ENCODE measurements around the gene TMEM184A.

TMEM184A gene

GRCh38 chr7:1539882-1540775 is 15.9 kb downstream of the TMEM184A start:
- Histone ChIP-seq H3K9me3 (ENCODE audit: insufficient read depth, low read depth, low read length) (no peaks in the 10 kb centered on the region), H3K27me3 (ENCODE audit: insufficient read depth, low read length) (no peaks in the 10 kb centered on the region), H3K9ac (ENCODE audit: low read depth, low read length) (no peak overlapping the region), H3K27ac (ENCODE audit: low read length) (no peak overlapping the region), H3K4me3 (ENCODE audit: low read length) (no peak overlapping the region), H3K36me3 (ENCODE audit: insufficient read depth, low read depth, low read length) (no peaks in the 10 kb centered on the region), H3K4me1 (ENCODE audit: insufficient read depth, low read length) (peaks cover 14% of the 10 kb centered on the region)

DNA sequence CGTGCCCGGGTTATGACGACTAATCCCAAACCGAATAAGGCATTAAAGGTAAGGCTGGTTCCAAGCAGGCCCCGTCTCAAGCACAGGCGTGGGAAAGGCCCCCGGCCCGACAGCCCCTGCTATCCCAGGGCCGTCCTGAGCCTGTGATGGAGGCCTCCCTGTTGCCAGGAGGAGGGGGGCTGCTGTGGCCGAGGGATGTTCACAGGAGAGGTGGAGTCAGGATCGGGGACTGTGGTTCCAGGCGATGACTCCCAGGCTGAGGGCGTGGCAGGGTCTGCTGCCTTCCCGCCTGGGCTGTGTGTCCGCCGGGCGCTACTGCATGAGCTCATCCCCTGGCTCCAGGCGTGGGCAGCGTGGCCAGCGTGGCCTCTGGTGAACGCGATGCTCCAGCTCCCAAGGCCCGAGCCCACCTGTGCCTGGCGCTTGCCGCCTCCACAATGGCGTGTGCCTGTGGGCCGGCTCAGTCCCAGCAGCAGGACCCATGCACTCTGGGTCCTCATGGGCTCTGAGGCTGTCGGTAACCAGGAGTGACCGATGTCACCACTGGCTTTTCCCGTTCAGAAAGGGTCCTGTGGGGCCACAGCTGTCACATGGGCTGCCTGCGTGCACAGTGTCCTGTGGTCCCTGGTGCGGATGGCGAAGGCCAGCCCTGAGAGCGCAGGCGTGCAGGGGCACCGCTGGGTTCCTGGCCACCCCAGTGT is 16.7 kb downstream of the TMEM184A start:
- H3K27me3 ChIP-seq (ENCODE audit: insufficient read depth, low read length): no peaks in the 10 kb centered on the region
- H3K9ac ChIP-seq (ENCODE audit: low read depth, low read length): no peak overlapping the region
- no peaks in the 10 kb centered on the region for H3K9me3 ChIP-seq (ENCODE audit: insufficient read depth, low read depth, low read length)
- H3K27ac ChIP-seq (ENCODE audit: low read length): no peak overlapping the region
- H3K4me1 ChIP-seq (ENCODE audit: insufficient read depth, low read length): peaks cover 14% of the 10 kb centered on the region
- no peaks in the 10 kb centered on the region for H3K36me3 ChIP-seq (ENCODE audit: insufficient read depth, low read depth, low read length)
- H3K4me3 ChIP-seq (ENCODE audit: low read length): no peak overlapping the region

DNA sequence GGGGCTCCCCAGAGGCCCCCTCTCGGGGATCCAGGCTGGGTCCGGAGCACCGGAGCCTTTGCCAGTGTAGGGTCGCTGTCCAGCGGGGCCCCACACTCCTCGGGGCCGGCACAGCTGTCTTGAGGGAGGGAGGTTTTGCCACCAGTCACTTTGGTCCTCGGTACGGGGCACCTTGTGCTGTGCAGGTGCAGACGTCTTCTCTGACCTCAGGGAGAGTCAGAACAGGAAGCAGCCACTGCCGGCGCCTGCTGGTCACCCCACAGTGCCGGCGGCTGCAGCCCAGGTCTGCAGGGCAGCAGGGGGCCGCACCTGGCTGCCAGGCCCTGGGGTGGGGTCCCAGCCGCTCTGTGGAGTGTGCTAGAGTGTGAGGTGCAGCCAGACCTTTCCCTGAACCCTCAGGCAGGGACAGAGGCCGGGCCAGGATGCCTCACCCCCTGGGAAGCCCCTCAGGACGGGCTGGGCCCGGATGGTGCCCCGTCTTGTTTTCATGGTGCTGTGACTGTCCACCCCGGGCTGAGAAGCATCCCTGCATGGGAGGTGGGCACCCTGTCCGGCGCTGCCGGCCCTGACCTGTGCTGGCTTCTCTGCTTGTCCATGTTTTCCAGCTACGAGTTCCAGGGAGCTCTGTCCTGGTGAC is 17.3 kb downstream of the TMEM184A start:
- no peaks in the 10 kb centered on the region for H3K36me3 ChIP-seq (ENCODE audit: insufficient read depth, low read depth, low read length)
- no peak overlapping the region for H3K9ac ChIP-seq (ENCODE audit: low read depth, low read length)
- H3K4me1 ChIP-seq (ENCODE audit: insufficient read depth, low read length): peaks cover 14% of the 10 kb centered on the region
- H3K9me3 ChIP-seq (ENCODE audit: insufficient read depth, low read depth, low read length): no peaks in the 10 kb centered on the region
- no peak overlapping the region for H3K27ac ChIP-seq (ENCODE audit: low read length)
- H3K27me3 ChIP-seq (ENCODE audit: insufficient read depth, low read length): no peaks in the 10 kb centered on the region
- no peak overlapping the region for H3K4me3 ChIP-seq (ENCODE audit: low read length)

GRCh38 chr7:1537535-1538412 is 18.2 kb downstream of the TMEM184A start:
- H3K27me3 ChIP-seq (ENCODE audit: insufficient read depth, low read length): no peaks in the 10 kb centered on the region
- H3K4me1 ChIP-seq (ENCODE audit: insufficient read depth, low read length): peaks cover 14% of the 10 kb centered on the region
- peak overlapping the region; percentile 11; the same call in 1 of the 2 replicates for H3K9ac ChIP-seq (ENCODE audit: low read depth, low read length)
- H3K9me3 ChIP-seq (ENCODE audit: insufficient read depth, low read depth, low read length): no peaks in the 10 kb centered on the region
- no peak overlapping the region for H3K4me3 ChIP-seq (ENCODE audit: low read length)
- H3K27ac ChIP-seq (ENCODE audit: low read length): no peak overlapping the region
- no peaks in the 10 kb centered on the region for H3K36me3 ChIP-seq (ENCODE audit: insufficient read depth, low read depth, low read length)

DNA sequence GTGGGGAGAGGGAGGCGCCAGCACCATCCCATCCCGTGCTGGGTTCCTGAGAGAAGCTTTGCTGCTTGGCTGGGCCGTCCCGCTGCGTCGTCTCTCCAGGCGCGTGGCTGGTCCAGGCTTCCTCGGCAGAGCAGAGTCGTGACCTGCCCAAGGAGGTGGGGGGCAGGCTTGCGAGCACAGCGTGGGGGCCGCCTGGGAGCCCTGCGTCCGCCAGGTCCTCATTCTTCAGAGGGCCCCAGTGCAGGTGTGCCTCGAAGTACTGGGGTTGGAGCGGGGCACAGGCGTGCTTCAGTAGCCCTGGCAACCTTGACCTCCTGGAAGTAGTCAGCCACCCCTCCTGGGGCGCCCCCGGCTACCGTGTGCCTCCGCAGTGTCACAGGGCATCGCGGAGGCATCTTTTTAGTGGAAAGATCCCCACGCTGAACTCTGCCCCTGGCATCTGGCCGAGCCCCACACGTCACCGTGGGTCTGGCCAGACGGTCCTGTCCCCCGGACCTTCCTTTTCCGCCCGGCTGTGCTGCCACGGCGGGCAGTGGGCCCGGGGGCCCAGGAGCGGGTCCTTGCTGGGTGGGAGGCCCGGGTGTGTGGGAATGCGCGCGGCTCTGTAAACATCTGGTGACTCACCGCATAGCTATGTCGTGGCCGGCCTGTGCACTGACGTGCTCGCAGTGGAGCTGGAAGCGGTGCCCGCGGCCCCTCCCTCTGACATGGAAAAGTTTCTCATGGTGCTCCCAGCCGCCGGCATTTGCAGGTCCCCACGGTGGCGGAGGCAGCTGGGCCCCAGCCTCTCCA is 19.1 kb downstream of the TMEM184A start:
- peaks cover 21% of the 10 kb centered on the region for H3K4me1 ChIP-seq (ENCODE audit: insufficient read depth, low read length)
- no peak overlapping the region for H3K4me3 ChIP-seq (ENCODE audit: low read length)
- H3K36me3 ChIP-seq (ENCODE audit: insufficient read depth, low read depth, low read length): no peaks in the 10 kb centered on the region
- H3K27ac ChIP-seq (ENCODE audit: low read length): no peak overlapping the region
- H3K9me3 ChIP-seq (ENCODE audit: insufficient read depth, low read depth, low read length): no peaks in the 10 kb centered on the region
- H3K27me3 ChIP-seq (ENCODE audit: insufficient read depth, low read length): no peaks in the 10 kb centered on the region
- H3K9ac ChIP-seq (ENCODE audit: low read depth, low read length): peak overlapping the region; percentile 41; the same call in 1 of the 2 replicates

- no peak overlapping the region for H3K27ac ChIP-seq (ENCODE audit: low read length)
- H3K27me3 ChIP-seq (ENCODE audit: insufficient read depth, low read length): no peaks in the 10 kb centered on the region
- no peaks in the 10 kb centered on the region for H3K36me3 ChIP-seq (ENCODE audit: insufficient read depth, low read depth, low read length)
- H3K4me3 ChIP-seq (ENCODE audit: low read length): no peak overlapping the region
- peaks cover 22% of the 10 kb centered on the region for H3K4me1 ChIP-seq (ENCODE audit: insufficient read depth, low read length)
- no peaks in the 10 kb centered on the region for H3K9me3 ChIP-seq (ENCODE audit: insufficient read depth, low read depth, low read length)
- H3K9ac ChIP-seq (ENCODE audit: low read depth, low read length): peak overlapping the region; percentile 41; the same call in 1 of the 2 replicates
Measured at GRCh38 chr7:1536455-1536742, 19.6 kb downstream of the TMEM184A start.

GRCh38 chr7:1535701-1536454 is 20.1 kb downstream of the TMEM184A start:
- Histone ChIP-seq H3K27ac (ENCODE audit: low read length) (no peak overlapping the region), H3K4me1 (ENCODE audit: insufficient read depth, low read length) (peaks cover 22% of the 10 kb centered on the region), H3K9me3 (ENCODE audit: insufficient read depth, low read depth, low read length) (no peaks in the 10 kb centered on the region), H3K36me3 (ENCODE audit: insufficient read depth, low read depth, low read length) (no peaks in the 10 kb centered on the region), H3K27me3 (ENCODE audit: insufficient read depth, low read length) (no peaks in the 10 kb centered on the region), H3K9ac (ENCODE audit: low read depth, low read length) (no peak overlapping the region), H3K4me3 (ENCODE audit: low read length) (no peak overlapping the region)

GRCh38 chr7:1535100-1535458 is 20.9 kb downstream of the TMEM184A start:
- Histone ChIP-seq H3K9me3 (ENCODE audit: insufficient read depth, low read depth, low read length) (no peaks in the 10 kb centered on the region), H3K36me3 (ENCODE audit: insufficient read depth, low read depth, low read length) (no peaks in the 10 kb centered on the region), H3K27me3 (ENCODE audit: insufficient read depth, low read length) (no peaks in the 10 kb centered on the region), H3K4me1 (ENCODE audit: insufficient read depth, low read length) (peaks cover 22% of the 10 kb centered on the region), H3K4me3 (ENCODE audit: low read length) (no peak overlapping the region), H3K9ac (ENCODE audit: low read depth, low read length) (no peak overlapping the region), H3K27ac (ENCODE audit: low read length) (no peak overlapping the region)

DNA sequence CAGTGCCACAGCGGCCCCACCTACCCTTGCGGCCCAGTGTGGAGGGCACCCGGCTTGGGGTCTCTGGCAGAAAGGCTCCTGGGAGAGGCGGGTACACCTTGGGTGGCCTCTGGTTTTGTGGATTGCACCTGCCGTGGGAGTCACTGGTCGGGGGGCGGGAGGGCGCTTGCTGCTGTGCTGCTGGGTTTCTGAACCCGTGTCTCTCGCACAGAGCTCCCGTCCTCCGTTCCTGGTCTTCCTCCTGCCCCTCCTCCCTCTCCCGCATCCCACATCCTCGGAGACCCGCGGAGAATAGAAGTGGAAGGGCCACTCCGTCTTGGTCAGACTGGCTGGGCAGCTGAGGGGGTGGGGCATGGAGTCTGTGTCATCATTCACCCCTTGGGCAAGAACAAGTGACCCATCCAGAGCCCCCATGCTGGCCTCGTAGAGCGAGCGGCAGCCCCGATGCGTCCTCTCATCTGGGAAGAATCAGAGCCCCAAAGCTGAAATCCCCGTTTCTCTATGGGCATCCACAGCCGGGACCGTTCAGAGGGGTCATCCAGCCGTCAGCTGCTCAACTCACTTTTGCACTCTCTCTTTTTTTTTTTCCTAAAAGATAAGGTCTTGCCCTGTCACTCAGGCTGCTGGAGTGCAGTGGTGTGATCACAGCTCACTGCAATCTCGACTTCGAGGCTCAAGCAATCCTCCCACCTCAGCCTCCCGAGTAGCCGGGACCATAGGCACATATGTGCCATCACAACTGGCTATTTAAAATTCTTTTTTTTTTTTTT is 21.5 kb downstream of the TMEM184A start:
- H3K9ac ChIP-seq (ENCODE audit: low read depth, low read length): no peak overlapping the region
- no peaks in the 10 kb centered on the region for H3K27me3 ChIP-seq (ENCODE audit: insufficient read depth, low read length)
- no peak overlapping the region for H3K27ac ChIP-seq (ENCODE audit: low read length)
- no peak overlapping the region for H3K4me3 ChIP-seq (ENCODE audit: low read length)
- H3K36me3 ChIP-seq (ENCODE audit: insufficient read depth, low read depth, low read length): no peaks in the 10 kb centered on the region
- no peaks in the 10 kb centered on the region for H3K9me3 ChIP-seq (ENCODE audit: insufficient read depth, low read depth, low read length)
- peaks cover 22% of the 10 kb centered on the region for H3K4me1 ChIP-seq (ENCODE audit: insufficient read depth, low read length)
